GM12878 (cell line): Measurements from ENCODE around the gene IL10RA. TPM values are rescaled to one million over a fixed set of nuclear protein-coding genes. Genes with fewer than 3 reads are reported as not detected.
A peak's percentile ranks its signal among the peaks of the same experiment; 100 is the strongest.

Source experiments
- ATAC-seq: fragments of 200-7000 bp; cut with Tn5 transposase; 3 replicates; pipeline ENCODE4 v1.9.1; 2020; ENCODE audit warnings: mild to moderate bottlenecking, moderate library complexity
- BruUV-seq: library from RNA; stranded (reverse); fragments of 400-500 nt; replicated peaks from 2 replicates; lab custom pipeline; 2021; lab: Mats Ljungman, UMichigan
- CTCF ChIA-PET: fragments of 300-600 bp; sonication (Branson Sonifier 250); formaldehyde crosslinking; extraction: SDS; loops from one replicate; lab custom pipeline; 2021; ENCODE audit warnings: inconsistent platforms; lab: Yijun Ruan, JAX
- POLR2A ChIA-PET: fragments of 350-600 bp; formaldehyde crosslinking; extraction: SDS; loops from one replicate; lab custom pipeline; 2021; ENCODE audit warnings: inconsistent platforms; lab: Charles Lee
- RAD21 ChIA-PET: fragments of 300-600 bp; sonication (Branson Sonifier 250); formaldehyde crosslinking; loops from one replicate; lab custom pipeline; 2023; ENCODE audit warnings: antibody characterized with exemption; ENCODE audit not compliant: unreplicated experiment; lab: Charles Lee
- SMC1A ChIA-PET: fragments of 300-600 bp; sonication (Branson Sonifier 250); formaldehyde crosslinking; loops from one replicate; lab custom pipeline; 2023; ENCODE audit not compliant: unreplicated experiment, uncharacterized antibody; lab: Charles Lee
- DNase-seq: peaks from one replicate; pipeline ENCODE4 v3.0.0-alpha.2; 2011; ENCODE audit warnings: low read depth, low spot score
- FAIRE-seq: peaks from 3 replicates; lab custom pipeline; 2011; peaks lifted over from hg19 to GRCh38; lab: Jason Lieb, UNC
- H2AFZ ChIP-seq: 2 replicates; pipeline ENCODE4 v1.6.0; 2011; ENCODE audit warnings: low read depth, low read length, control low read depth; ENCODE audit not compliant: control insufficient read depth
- H3K27ac ChIP-seq: 2 replicates; pipeline ENCODE4 v1.5.1; 2011; ENCODE audit warnings: control low read depth; ENCODE audit not compliant: control insufficient read depth, insufficient read depth
- H3K27me3 ChIP-seq, 2 experiments: replicated peaks in 1 of 2; 2 replicates each; pipeline versions ENCODE4 v1.6.0 to v1.6.1; 2011; ENCODE audit warnings: low read length in 1 of 2; ENCODE audit not compliant: control insufficient read depth in 2 of 2, insufficient read depth in 2 of 2
- H3K36me3 ChIP-seq, 2 experiments: 2 replicates each; pipeline ENCODE4 v1.5.1; 2011; ENCODE audit warnings: low read length in 1 of 2; ENCODE audit not compliant: control insufficient read depth in 2 of 2, insufficient read depth in 2 of 2
- H3K4me1 ChIP-seq: 2 replicates; pipeline ENCODE4 v1.6.1; 2011; ENCODE audit warnings: mild to moderate bottlenecking, low read length, moderate library complexity, mixed read lengths; ENCODE audit not compliant: control insufficient read depth, insufficient read depth
- H3K4me2 ChIP-seq: 2 replicates; pipeline ENCODE4 v1.6.0; 2011; ENCODE audit warnings: control low read depth; ENCODE audit not compliant: control insufficient read depth, insufficient read depth
- H3K4me3 ChIP-seq: fragments of 200-600 bp; sonication (generic); 2 replicates; pipeline ENCODE4 v1.5.1; 2016
- H3K79me2 ChIP-seq: 2 replicates; pipeline ENCODE4 v1.6.0; 2011; ENCODE audit warnings: low read length; ENCODE audit not compliant: control insufficient read depth, insufficient read depth
- H3K9ac ChIP-seq: 2 replicates; pipeline ENCODE4 v1.8.0; 2011; ENCODE audit warnings: low read length, control low read depth, mixed read lengths; ENCODE audit not compliant: control insufficient read depth, insufficient read depth
- H3K9me3 ChIP-seq: replicated peaks from 3 replicates; pipeline ENCODE4 v1.5.1; 2011; ENCODE audit warnings: mild to moderate bottlenecking, low read length; ENCODE audit not compliant: control insufficient read depth, insufficient read depth
- H4K20me1 ChIP-seq: 2 replicates; pipeline ENCODE4 v1.6.0; 2011; ENCODE audit not compliant: control insufficient read depth, insufficient read depth
- ATF7 ChIP-seq: fragments of 450-650 bp; IDR thresholded peaks from 2 replicates; pipeline ENCODE4 v1.6.1; 2016; ENCODE audit warnings: low read depth, mild to moderate bottlenecking
- CBX3 ChIP-seq: fragments of 200-600 bp; sonication (generic); IDR thresholded peaks from 2 replicates; pipeline ENCODE4 v1.6.1; 2016; ENCODE audit warnings: low read depth, borderline replicate concordance
- CTCF ChIP-seq, 3 experiments: IDR thresholded peaks in 2 of 3; conservative IDR thresholded peaks in 1 of 3; 2 replicates each; pipeline ENCODE4 v1.5.1; 2011; ENCODE audit warnings: low read depth in 3 of 3, low read length in 3 of 3, mild to moderate bottlenecking in 3 of 3, control low read depth in 2 of 3, moderate library complexity in 2 of 3, inconsistent platforms in 1 of 3, mixed read lengths in 1 of 3; ENCODE audit not compliant: control insufficient read depth in 2 of 3, insufficient read depth in 1 of 3; ENCODE audit errors: extremely low read depth in 1 of 3
- CUX1 ChIP-seq: IDR thresholded peaks from 2 replicates; pipeline ENCODE4 v1.6.1; 2012; ENCODE audit warnings: improper control_type of control experiment, low read depth, low read length; ENCODE audit not compliant: insufficient replicate concordance
- EED ChIP-seq: sonication (generic); IDR thresholded peaks from 2 replicates; pipeline ENCODE4 v1.6.1; 2016; ENCODE audit warnings: antibody characterized with exemption, low read depth
- EGR1 ChIP-seq, 2 experiments: IDR thresholded peaks; 1 replicate in 1 of 2; 2 replicates in 1 of 2; pipeline ENCODE4 v1.6.1; 2011 to 2012; ENCODE audit warnings: low read depth in 2 of 2, low read length in 2 of 2, borderline replicate concordance in 1 of 2, mild to moderate bottlenecking in 1 of 2, moderate library complexity in 1 of 2
- GATAD2B ChIP-seq: fragments of 450-650 bp; conservative IDR thresholded peaks from 2 replicates; pipeline ENCODE4 v1.6.1; 2017; ENCODE audit warnings: low read depth, mild to moderate bottlenecking, moderate library complexity
- MTA2 ChIP-seq: fragments of 450-650 bp; IDR thresholded peaks from 2 replicates; pipeline ENCODE4 v1.6.1; 2016; ENCODE audit warnings: low read depth, mild to moderate bottlenecking, moderate library complexity
- NBN ChIP-seq: fragments of 450-650 bp; IDR thresholded peaks from 2 replicates; pipeline ENCODE4 v1.6.1; 2016
- PAX5 ChIP-seq: IDR thresholded peaks from 2 replicates; pipeline ENCODE4 v1.6.1; 2011; ENCODE audit warnings: low read depth, low read length, borderline replicate concordance
- RAD21 ChIP-seq: IDR thresholded peaks from 2 replicates; pipeline ENCODE4 v1.6.1; 2011; ENCODE audit warnings: mild to moderate bottlenecking, low read depth, low read length, moderate library complexity; ENCODE audit not compliant: insufficient read depth
- RELA ChIP-seq: fragments of 450-650 bp; IDR thresholded peaks from 2 replicates; pipeline ENCODE4 v1.8.0; 2014; ENCODE audit warnings: borderline replicate concordance; ENCODE audit not compliant: partially characterized antibody
- SMAD5 ChIP-seq: IDR thresholded peaks from 2 replicates; pipeline ENCODE4 v1.6.1; 2016; ENCODE audit warnings: antibody characterized with exemption, low read depth
- SMC3 ChIP-seq: IDR thresholded peaks from 2 replicates; pipeline ENCODE4 v1.6.1; 2011; ENCODE audit warnings: low read length, improper control_type of control experiment, borderline replicate concordance
- TBL1XR1 ChIP-seq: IDR thresholded peaks from 2 replicates; pipeline ENCODE4 v1.6.1; 2012; ENCODE audit warnings: low read depth, low read length, improper control_type of control experiment
- ZNF24 ChIP-seq: fragments of 450-650 bp; IDR thresholded peaks from 2 replicates; pipeline ENCODE4 v1.6.1; 2017; ENCODE audit warnings: antibody characterized with exemption, mild to moderate bottlenecking
- WGBS: methylation state at CpG from one replicate; pipeline ENCODE4 v1.1.6; 2016; ENCODE audit warnings: low lambda C conversion rate; ENCODE audit not compliant: insufficient replicate concordance, insufficient coverage; ENCODE audit errors: missing lambda C conversion rate; 5-methylcytosine and 5-hydroxymethylcytosine counted together
- in situ Hi-C: fragments of 300-500 bp; cut with MboI; formaldehyde crosslinking; loops from 9 replicates; pipeline ENCODE4 v1.14.3; 2018; ENCODE audit warnings: mixed read lengths
- intact Hi-C: fragments of 100-400 bp; cut with micrococcal nuclease; formaldehyde crosslinking; loops from one replicate; pipeline ENCODE4 v1.14.2; 2022; ENCODE audit not compliant: unreplicated experiment
- polyA plus RNA-seq, 11 experiments: library from polyadenylated mRNA; depleted of rRNA in 4 of 11; unstranded in 6 of 11; stranded (reverse) in 5 of 11; fragments of >200 nt; fragmentation: Nextera tagmentation in 4 of 11; fragmentation: Illumina TruSeq in 1 of 11; extraction: Ambion mirVana in 4 of 11; extraction: Trizol in 1 of 11; gene quantifications; 1 replicate in 1 of 11; 2 replicates in 10 of 11; pipeline versions ENCODE4 v1.2.1 to v1.2.3, GENCODE V29; 2011 to 2016; ENCODE audit warnings: inconsistent platforms in 2 of 11, missing spikeins in 2 of 11, low read depth in 1 of 11
- total RNA-seq, 4 experiments: library from RNA; depleted of rRNA in 3 of 4; stranded (reverse); fragments of >200 nt in 3 of 4; fragmentation: Illumina TruSeq in 1 of 4; extraction: Trizol in 1 of 4; gene quantifications; 2 replicates each; pipeline versions ENCODE4 v1.2.1 to v1.2.3, GENCODE V29; 2013 to 2021

The IL10RA gene
- total and polyA plus RNA-seq, 10 of the 15 experiments (the other 5 are each of a cell fraction or from before 2014, with no cell fraction given), result 0.77 to 45.9 (median 9.6) TPM

- RAD21 ChIA-PET, result interaction anchor here (0.8 to 10.6 kb wide), 49 partner anchors 13 to 522 kb away, joined by 3 to 393 read pairs (median 7); partner anchors contain the start of genes FXYD2, IL10RA and TMPRSS13
- BruUV-seq, result no TSS peak
- CTCF ChIA-PET, result interaction anchor here (0.6 to 13.1 kb wide), 76 partner anchors 8 to 533 kb away, joined by 3 to 503 read pairs (median 5); partner anchors contain the start of genes FXYD2, IL10RA and TMPRSS13
- intact Hi-C loops (loop anchor here (1.0 kb wide), 2 partner anchors 103 to 125 kb away; no protein-coding TSS in a partner anchor), in situ Hi-C loops (loop anchor here (5.0 kb wide), 2 partner anchors 100 to 105 kb away; no protein-coding TSS in a partner anchor)
- no peaks in the 10 kb centered on the region for H3K9me3 ChIP-seq
- no peaks in the 10 kb centered on the region for H4K20me1 ChIP-seq
- H3K27ac ChIP-seq, result no peak overlapping the region
- H2AFZ ChIP-seq, result no peak overlapping the region
- WGBS, result 40% methylated on average over 7 of the region's 7 CpGs
- SMC1A ChIA-PET, result interaction anchor here (0.6 to 14.9 kb wide), 55 partner anchors 8 to 486 kb away, joined by 3 to 295 read pairs (median 5); partner anchors contain the start of genes FXYD2, IL10RA and TMPRSS13
- DNase-seq, result no peak
- H3K4me2 ChIP-seq, result no peak overlapping the region
- FAIRE-seq, result peak; percentile 72
- no peak overlapping the region for H3K4me3 ChIP-seq
- peaks cover 39% of the 10 kb centered on the region for H3K4me1 ChIP-seq
- POLR2A ChIA-PET, result interaction anchor here (0.5 to 3.2 kb wide), 16 partner anchors 10 to 299 kb away, joined by 3 to 16 read pairs (median 4); partner anchors contain the start of genes FXYD2 and IL10RA
- no peaks in the 10 kb centered on the region for H3K79me2 ChIP-seq
- no peak overlapping the region for H3K9ac ChIP-seq
- H3K36me3 ChIP-seq, result no peaks in the 10 kb centered on the region
- ATAC-seq, result peak; percentile 76
- no peaks in the 10 kb centered on the region for H3K27me3 ChIP-seq
- TF ChIP-seq SMAD5 (no peak), EGR1 (IDR thresholded peaks at IDR 0.05; ENCODE audit: borderline replicate concordance in 1 of 2, low read depth in 2 of 2, low read length in 2 of 2) (peak in 1 of 2 experiments; percentile 28; a peak in 1 of 3 replicates), GATAD2B (peak; percentile 24; the same call in 1 of the 2 replicates), ATF7 (peak; percentile 63), CUX1 (no peak), TBL1XR1 (no peak), SMC3 (peak; percentile 97), PAX5 (peak; percentile 40; the same call in 1 of the 2 replicates), NBN (peak; percentile 66; the same call in 1 of the 2 replicates), MTA2 (peak; percentile 44; the same call in 1 of the 2 replicates), CTCF (IDR thresholded peaks at IDR 0.05 in 2 of 3, conservative IDR thresholded peaks at IDR 0.05 in 1 of 3; ENCODE audit: control insufficient read depth in 2 of 3, extremely low read depth in 1 of 3, insufficient read depth in 1 of 3, low read depth in 3 of 3, low read length in 3 of 3) (peak; percentile 95 to 96 (median 95)), ZNF24 (peak; percentile 87), EED (peak; percentile 91), CBX3 (no peak), RAD21 (peak; percentile 94), RELA (peak; percentile 6)
Measured at GRCh38 chr11:117946842-117947526, 39.2 kb upstream of the IL10RA start.
